ENCODE results near the gene PIMREG. TPM values are rescaled to one million over a fixed set of nuclear protein-coding genes. Genes with fewer than 3 reads are reported as not detected.

PIMREG gene
- total and polyA plus RNA-seq, 3 donors from 2014 or later, result 0.73 to 1.8 (median 1.3) TPM

DNA sequence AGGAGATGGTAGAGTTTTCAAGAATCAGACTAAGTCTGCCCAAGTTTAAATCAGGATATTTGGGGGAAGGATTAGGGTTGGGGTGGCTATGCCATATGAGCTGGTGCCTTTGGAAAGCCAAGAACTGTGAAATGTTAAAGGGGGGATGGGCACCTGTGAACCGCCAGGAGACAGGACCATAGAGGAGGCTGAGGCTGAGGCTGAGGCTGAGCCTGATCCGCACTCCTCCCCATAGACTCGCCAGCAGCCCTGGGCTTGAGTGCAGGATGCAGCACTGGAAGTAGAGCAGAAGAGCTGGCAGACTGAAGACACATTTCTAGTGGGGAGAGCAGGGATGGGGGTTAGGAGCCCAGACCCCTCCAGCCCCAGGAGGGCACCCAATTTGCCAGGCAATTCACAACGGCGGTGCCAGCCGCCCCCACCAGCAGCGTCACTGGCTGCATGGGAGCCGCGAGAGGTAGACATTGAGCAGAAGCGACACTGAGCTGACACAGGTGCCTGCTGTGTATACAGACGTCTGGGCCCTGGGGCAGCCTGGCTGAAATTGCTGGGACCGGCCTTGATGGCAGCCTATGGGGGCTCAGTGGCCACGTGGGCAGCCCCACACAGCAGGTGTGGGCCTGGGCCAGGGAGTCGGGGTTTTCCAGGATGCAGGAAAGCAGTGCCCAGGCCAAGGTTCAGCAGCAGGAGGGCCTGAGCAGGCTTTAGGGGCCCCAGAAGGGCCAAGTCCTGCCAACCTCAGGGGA lies 9.2 kb downstream of the PIMREG start:
- Histone ChIP-seq H3K4me3 (no peak overlapping the region), H3K4me1 (peaks cover 10% of the 10 kb centered on the region), H3K36me3 (ENCODE audit: low read depth, missing control alignments) (no peaks in the 10 kb centered on the region), H3K27ac (no peak overlapping the region), H3K27me3 (no peaks in the 10 kb centered on the region), H3K9me3 (no peaks in the 10 kb centered on the region)
- WGBS, 2 donors, result 86 to 88% methylated on average over 11 to 13 of the region's 14 CpGs
- no peak for DNase-seq
- intact Hi-C loops (cut with DNase I; ENCODE audit: low total_unique reads), result no loop called here
- no peak for TF ChIP-seq POLR2A (IDR thresholded peaks at IDR 0.05)
- TF ChIP-seq, protein P1, sequence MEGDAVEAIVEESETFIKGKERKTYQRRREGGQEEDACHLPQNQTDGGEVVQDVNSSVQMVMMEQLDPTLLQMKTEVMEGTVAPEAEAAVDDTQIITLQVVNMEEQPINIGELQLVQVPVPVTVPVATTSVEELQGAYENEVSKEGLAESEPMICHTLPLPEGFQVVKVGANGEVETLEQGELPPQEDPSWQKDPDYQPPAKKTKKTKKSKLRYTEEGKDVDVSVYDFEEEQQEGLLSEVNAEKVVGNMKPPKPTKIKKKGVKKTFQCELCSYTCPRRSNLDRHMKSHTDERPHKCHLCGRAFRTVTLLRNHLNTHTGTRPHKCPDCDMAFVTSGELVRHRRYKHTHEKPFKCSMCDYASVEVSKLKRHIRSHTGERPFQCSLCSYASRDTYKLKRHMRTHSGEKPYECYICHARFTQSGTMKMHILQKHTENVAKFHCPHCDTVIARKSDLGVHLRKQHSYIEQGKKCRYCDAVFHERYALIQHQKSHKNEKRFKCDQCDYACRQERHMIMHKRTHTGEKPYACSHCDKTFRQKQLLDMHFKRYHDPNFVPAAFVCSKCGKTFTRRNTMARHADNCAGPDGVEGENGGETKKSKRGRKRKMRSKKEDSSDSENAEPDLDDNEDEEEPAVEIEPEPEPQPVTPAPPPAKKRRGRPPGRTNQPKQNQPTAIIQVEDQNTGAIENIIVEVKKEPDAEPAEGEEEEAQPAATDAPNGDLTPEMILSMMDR (IDR thresholded peaks at IDR 0.05), result no peak

DNA sequence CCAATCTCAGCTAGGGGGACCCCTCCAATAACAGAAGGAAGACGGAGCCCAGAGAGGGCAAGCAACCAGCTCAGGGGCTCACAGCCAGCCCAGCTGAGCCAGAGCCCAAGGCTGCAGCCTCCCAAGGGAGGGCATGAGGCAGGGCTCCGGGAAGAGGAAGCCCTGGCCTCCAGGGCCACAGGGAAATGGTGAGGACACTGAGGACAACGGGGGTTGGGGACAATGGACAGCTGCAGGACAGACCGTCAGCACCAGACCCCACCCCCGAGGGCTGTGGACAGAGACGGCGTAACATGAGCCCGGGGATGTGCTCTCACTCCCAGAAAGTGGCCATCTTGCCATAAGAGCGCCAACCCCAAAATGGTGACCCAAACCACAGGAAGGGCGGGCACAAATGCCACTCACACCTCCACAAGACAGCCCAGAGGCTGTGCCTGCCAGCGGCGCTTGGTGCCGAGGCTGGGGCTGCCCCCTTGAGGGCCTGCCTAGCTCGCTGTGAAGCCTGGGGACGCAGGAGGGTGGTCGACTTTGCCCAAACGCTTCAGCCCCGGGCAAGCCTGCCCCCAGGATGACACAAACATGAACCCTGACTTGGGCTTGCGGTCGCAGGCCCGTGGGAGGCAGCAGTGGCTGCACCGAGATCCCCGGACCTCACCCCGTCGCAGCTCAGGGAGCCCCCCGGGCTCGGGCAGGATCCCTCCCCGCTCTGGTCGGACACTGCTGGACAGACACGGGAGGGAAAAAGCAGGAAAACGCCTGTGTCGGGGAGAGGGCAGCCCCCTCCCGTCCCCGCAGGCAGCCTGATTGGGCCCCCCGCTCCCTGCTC lies 10.5 kb downstream of the PIMREG start:
- 63 to 66% methylated on average over 16 to 33 of the region's 35 CpGs for WGBS, 2 donors
- no peak overlapping the region for H3K27ac ChIP-seq
- intact Hi-C loops (cut with DNase I; ENCODE audit: low total_unique reads), result no loop called here
- H3K4me1 ChIP-seq, result peaks cover 10% of the 10 kb centered on the region
- TF ChIP-seq, protein P1 (IDR thresholded peaks at IDR 0.05), result no peak
- no peak for TF ChIP-seq POLR2A (IDR thresholded peaks at IDR 0.05)
- H3K27me3 ChIP-seq, result no peaks in the 10 kb centered on the region
- no peaks in the 10 kb centered on the region for H3K9me3 ChIP-seq
- peak overlapping the region; percentile 18 to 42 for H3K4me3 ChIP-seq
- no peak for DNase-seq
- H3K36me3 ChIP-seq (ENCODE audit: low read depth, missing control alignments), result no peaks in the 10 kb centered on the region

DNA sequence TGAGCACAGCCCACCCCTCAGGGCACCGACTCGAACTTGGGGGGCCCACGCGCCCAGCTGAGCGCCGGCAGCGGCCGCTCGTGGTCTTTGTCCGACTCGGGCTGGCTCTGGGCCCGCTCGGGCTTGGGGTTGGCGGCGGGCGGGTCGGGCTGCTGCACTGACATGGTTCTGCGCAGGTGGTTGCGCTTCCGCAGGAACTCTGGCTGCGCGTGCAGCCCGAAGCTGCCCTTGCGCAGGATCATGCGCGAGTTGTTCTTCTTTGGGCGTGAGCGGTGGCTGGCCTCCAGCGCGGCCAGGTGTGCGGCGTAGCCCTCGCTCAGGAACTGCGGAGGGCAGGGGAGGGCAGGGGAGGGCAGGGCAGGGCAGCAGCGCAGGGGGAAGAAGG lies 11.1 kb downstream of the PIMREG start:
- WGBS, 2 donors, result 6 to 29% methylated on average over 10 to 21 of the region's 35 CpGs
- H3K4me3 ChIP-seq, result peak overlapping the region; percentile 18 to 42
- no peak for DNase-seq

DNA sequence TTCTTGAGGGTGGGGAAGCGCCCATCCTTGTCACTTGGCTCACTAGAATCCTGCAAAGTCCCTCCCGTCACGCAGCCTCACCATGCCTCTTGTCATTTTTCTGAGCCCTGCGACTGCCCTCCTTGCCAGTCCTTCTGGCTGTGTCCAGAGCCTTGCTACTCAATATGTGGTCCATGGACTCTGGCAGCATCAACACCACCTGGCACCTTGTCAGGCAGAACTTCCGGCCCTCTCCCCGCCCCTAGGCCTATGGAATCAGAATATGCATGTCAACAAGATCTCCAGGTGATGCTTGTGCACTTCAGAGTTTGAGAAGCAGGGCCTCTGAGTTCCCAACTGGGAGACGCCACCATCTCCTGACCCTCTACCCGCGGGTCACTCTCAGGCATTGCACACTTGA lies 12.1 kb downstream of the PIMREG start:
- TF ChIP-seq, protein P1 (IDR thresholded peaks at IDR 0.05), result no peak
- no peak for TF ChIP-seq POLR2A (IDR thresholded peaks at IDR 0.05)
- no peaks in the 10 kb centered on the region for H3K9me3 ChIP-seq
- peaks cover 7% of the 10 kb centered on the region for H3K4me1 ChIP-seq
- intact Hi-C loops (cut with DNase I; ENCODE audit: low total_unique reads), result no loop called here
- no peak overlapping the region for H3K4me3 ChIP-seq
- no peaks in the 10 kb centered on the region for H3K27me3 ChIP-seq
- H3K36me3 ChIP-seq (ENCODE audit: low read depth, missing control alignments), result no peaks in the 10 kb centered on the region
- WGBS, 2 donors, result 90 to 94% methylated on average over 7 to 9 of the region's 9 CpGs
- H3K27ac ChIP-seq, result no peak overlapping the region
- DNase-seq, result no peak

More for the DNA sequence above, 11.1 kb downstream of the PIMREG start:
- Histone ChIP-seq H3K36me3 (ENCODE audit: low read depth, missing control alignments) (no peaks in the 10 kb centered on the region), H3K9me3 (no peaks in the 10 kb centered on the region), H3K27me3 (no peaks in the 10 kb centered on the region), H3K27ac (no peak overlapping the region), H3K4me1 (peaks cover 10% of the 10 kb centered on the region)
- intact Hi-C loops (cut with DNase I; ENCODE audit: low total_unique reads), result no loop called here
- TF ChIP-seq POLR2A (IDR thresholded peaks at IDR 0.05), result no peak
- TF ChIP-seq, protein P1 (IDR thresholded peaks at IDR 0.05), result no peak
